ENCODE measurements around the gene PCCB.

DNA sequence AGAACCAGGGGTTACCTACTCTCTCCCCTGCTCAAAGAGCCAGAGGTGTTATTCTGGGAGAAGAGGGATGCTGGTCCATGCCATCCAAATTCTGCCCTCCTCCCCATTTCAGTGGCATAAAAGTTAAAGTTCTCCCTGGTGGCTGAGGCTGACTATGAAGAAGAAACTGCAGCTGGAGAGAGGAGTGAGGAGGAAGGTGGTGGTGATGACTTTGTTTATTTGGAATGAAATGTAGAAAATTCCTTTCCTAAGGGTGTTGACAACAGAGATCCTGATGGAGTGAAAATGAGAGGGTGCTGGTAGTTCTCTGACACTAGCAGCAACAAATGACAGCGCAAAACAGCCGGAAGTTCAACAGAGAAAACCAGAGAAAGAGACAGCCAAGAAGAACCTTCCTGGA, 100.4 kb downstream of the PCCB start:
- TF ChIP-seq, protein P1, sequence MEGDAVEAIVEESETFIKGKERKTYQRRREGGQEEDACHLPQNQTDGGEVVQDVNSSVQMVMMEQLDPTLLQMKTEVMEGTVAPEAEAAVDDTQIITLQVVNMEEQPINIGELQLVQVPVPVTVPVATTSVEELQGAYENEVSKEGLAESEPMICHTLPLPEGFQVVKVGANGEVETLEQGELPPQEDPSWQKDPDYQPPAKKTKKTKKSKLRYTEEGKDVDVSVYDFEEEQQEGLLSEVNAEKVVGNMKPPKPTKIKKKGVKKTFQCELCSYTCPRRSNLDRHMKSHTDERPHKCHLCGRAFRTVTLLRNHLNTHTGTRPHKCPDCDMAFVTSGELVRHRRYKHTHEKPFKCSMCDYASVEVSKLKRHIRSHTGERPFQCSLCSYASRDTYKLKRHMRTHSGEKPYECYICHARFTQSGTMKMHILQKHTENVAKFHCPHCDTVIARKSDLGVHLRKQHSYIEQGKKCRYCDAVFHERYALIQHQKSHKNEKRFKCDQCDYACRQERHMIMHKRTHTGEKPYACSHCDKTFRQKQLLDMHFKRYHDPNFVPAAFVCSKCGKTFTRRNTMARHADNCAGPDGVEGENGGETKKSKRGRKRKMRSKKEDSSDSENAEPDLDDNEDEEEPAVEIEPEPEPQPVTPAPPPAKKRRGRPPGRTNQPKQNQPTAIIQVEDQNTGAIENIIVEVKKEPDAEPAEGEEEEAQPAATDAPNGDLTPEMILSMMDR (conservative IDR thresholded peaks at IDR 0.05; ENCODE audit: low read length) = no peak
- no peak for TF ChIP-seq EZH2phosphoT487 (IDR thresholded peaks at IDR 0.05; ENCODE audit: borderline replicate concordance, low read depth, low read length)
